ENCODE data around the gene PKD1L1.

DNA sequence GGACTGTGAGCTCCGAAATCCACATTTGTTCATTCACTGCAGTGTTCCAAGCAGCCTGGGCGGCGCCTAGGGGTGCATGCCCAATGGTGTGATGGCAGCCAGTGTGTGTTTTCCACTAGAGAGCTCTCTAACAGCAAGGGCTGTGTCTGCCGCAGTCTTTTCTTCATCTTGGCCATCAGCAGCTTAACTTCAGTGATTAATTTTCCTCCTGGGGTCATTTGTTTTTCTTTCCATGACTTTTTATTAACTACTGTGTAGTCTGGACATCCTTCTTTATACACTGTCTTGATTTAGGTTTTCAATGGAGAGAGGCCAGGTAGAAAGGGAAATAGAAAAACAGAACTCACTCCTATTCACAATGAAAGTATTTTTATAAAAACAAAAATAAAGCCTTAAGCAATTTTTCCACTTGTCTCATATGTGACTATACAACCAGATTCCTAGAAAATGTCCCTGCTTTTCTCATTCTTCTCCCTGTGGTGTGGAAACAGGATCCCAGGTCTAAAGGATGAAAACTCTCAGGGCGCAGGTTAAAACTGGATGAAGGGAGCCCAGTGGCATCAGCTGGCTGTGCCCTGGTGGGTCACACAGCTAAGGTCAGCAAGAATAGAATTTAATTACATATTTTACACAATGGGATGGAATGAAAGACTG is 176.8 kb downstream of the PKD1L1 start:
- TF ChIP-seq, protein P1, sequence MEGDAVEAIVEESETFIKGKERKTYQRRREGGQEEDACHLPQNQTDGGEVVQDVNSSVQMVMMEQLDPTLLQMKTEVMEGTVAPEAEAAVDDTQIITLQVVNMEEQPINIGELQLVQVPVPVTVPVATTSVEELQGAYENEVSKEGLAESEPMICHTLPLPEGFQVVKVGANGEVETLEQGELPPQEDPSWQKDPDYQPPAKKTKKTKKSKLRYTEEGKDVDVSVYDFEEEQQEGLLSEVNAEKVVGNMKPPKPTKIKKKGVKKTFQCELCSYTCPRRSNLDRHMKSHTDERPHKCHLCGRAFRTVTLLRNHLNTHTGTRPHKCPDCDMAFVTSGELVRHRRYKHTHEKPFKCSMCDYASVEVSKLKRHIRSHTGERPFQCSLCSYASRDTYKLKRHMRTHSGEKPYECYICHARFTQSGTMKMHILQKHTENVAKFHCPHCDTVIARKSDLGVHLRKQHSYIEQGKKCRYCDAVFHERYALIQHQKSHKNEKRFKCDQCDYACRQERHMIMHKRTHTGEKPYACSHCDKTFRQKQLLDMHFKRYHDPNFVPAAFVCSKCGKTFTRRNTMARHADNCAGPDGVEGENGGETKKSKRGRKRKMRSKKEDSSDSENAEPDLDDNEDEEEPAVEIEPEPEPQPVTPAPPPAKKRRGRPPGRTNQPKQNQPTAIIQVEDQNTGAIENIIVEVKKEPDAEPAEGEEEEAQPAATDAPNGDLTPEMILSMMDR (IDR thresholded peaks at IDR 0.05) = no peak
- TF ChIP-seq EP300 (IDR thresholded peaks at IDR 0.05) = no peak
- TF ChIP-seq POLR2A (IDR thresholded peaks at IDR 0.05) = no peak
- TF ChIP-seq POLR2AphosphoS5 (IDR thresholded peaks at IDR 0.05) = no peak

Data from suprapubic skin (tissue), 4 donors.